ENCODE measurements around the gene ARHGAP4.

ARHGAP4 gene

DNA sequence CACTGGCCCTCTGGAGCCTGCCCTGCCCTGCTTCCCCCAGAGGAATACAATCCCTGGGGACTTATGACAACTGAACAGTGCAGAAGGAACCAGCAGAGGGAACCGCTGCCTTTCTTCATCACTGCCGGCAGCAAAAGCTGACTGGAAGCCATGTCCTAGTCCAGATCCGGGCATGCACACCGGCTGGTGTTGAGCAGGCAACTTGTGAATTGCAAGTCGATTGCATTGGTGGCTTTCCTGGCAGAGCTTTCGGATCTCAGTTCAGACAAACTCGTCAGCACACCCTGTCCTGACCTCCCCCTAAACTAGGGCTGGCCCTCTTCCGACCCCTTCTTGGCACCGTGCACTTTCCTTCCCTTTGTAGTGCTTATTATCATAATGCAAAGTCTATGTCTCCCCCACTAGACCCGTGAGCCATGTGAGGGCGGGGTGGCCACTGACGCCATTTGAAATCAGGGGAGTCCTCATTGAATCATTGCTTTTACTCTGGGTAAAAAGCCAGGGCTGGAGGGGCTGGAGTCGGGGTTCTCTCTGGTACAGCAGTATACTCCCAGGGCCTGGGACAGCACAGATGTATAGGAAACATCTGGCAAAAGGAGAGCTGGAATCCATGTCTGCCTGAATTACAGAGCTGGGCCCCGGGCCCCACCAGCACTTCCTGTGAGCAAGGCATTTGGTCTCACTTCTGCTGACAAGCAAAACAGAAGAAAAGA is 1.8 kb downstream of the ARHGAP4 start:
- DNase-seq: peak in 1 of 2 donors; percentile 4

DNA sequence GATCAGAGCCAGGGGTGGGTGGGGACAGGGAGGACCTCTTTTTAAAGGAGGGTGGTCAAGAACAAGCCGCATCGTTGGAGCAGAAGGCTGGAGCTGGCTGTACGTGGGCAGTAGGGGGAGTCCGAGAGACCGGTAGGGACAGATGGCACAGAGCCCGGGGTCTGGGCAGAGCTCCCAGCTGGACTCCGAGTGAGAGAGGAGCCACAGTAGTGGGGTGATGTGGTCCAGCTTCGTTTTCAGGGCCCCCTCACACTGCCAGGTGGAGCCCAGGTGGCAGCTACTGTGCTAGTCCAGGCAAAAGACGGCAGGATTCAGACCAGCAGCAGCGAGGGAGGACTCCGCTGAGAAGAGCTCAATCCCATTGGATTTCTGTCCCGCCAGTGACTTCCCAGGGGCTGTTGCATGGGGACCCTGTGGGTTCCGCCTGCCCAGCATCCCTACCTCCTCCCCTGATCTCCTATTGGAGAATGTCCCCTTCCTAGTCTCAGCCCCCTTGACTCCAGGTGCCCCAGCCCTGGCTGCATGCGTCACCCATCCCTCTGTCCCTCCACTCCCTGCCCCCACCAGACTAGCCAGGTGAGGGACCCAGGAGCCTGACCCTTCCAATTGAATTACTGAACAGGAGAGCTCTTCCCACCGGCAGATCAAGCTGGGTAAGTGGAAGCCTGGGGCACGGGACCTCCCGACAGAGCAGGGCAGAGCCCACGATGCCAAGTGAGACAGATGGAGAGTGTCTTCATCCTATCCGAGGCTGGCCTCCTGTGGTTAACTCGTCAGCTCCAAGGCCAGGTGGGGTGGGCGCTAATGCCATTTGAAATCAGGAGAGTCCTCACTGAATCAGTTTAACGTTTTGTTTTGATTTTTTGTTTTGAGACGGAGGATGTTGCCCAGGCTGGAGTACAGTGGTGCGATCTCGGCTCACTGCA is 2.9 kb downstream of the ARHGAP4 start:
- DNase-seq: peak; percentile 6 to 55

DNA sequence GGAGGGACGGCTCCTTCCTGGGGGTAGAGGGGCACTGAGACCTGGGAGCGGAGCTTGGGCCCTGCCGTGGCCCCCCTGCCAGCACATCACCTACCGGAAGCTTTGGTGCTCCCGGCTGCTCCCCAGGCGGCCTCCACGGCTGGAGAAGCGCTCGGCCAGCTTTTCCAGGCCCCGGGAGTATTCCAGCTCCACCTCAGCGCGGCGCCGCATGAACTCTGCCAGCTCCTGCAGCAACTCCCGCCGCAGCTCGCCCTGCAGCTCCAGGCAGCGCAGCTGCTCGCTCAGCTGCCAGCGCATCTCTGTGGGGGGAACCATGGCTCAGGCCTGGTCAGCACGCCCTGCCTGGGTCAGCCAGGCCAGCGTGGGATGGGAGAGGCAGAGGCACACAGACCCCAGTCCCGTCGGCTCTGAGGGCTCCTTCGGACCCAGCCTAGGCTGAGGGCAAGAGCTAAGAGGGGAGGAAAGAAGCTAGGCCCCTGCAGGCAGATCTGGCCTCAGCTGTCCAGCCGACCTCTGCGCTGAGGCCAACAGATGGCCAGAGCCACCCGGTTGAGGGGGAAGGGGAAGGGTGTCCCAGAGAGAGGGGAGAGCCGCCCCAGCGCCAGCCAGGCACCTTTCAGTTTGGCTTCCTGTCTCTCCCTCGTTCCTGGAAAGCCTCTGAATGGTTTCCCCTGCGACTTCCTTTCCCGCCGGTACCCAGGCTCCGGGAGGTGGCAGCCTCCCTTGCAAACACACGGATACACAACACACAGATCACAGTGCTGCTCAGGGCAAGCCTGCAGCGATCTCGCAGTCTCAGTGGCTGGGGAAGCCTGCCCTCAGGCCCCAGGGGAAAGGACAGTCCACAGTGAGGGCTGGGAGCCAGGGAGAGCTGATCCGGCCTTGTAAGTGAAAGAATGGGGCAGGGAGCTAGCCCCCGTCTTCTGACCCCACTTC is 4.3 kb downstream of the ARHGAP4 start:
- no peak for DNase-seq

DNA sequence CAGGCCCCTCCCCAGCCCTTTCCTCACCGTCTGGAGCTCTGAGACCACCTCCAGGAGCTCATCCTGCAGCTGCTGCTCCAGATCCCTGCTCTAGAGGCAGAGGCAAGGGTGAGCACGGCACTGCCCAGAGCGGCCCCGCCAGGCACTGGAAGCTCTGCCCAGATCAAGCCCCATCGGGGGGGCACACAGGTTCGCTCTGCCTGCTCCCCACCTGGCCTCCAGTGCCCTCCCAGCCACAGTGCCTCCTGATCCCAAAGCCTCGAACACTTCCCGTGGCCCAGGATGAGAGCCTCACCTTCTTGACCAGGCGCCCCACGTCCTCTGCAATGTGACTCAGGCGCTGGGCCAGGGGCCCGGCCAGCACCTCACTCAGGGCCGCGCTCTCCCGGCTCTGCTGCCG is 5.0 kb downstream of the ARHGAP4 start:
- no peak for DNase-seq

DNA sequence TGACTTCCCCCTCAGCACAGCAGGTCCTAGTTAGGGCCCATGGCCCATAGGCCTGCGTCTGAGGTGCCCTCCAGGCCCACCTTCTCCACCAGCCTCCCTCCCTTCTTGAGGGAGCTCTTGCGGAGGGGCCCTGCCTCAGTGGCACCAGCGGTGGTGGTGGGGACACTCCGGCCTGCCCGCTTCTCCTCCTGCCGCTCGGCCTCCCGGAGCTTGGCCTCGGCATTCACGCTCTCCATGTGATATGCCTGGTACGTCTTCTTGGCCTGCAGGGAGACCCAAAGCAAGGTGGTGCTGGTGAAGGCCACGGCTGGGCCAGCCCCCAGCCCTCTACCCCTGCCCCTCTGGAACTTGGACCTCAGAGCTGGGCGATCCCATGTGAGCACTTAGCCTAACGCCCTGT is 5.5 kb downstream of the ARHGAP4 start:
- no peak for DNase-seq

DNA sequence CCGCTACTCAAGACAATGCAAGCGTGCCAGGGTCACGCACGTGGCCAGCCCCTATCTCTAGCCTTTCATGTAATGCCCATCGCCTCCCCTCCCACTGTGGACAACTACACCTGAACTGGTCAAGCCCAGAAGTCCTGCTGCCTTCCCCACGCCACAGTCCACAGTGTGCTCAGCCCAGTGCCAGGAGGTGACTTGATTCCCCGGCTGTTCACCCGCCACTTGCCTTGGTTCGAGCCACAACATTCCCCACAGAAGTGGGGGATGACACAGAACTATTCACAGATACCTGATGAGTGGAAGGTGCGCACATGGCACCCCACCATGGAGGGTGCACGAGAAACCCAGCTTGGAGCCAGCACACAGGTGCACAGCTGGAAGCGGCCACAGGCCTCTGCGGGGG is 6.8 kb downstream of the ARHGAP4 start:
- no peak for DNase-seq

DNA sequence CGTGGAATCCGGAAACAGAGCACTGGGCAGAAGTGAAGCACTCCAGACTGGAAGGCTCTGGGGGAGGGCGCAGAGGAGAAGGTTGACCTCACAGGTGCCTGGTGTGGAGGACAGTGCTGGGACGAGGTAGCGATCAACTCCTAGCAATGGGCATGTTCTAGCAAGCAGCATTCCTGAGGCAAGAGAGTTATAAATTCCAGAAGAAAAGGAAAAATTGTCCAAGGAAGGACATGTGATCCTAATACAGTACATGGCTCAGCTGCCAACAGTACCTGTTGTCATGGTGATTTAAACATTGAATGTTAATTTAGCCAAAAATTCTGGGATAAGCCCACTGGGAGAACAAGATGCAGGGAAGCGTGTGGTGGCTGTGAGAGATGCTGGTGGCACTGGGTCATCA is 8.2 kb downstream of the ARHGAP4 start:
- no peak for DNase-seq

DNA sequence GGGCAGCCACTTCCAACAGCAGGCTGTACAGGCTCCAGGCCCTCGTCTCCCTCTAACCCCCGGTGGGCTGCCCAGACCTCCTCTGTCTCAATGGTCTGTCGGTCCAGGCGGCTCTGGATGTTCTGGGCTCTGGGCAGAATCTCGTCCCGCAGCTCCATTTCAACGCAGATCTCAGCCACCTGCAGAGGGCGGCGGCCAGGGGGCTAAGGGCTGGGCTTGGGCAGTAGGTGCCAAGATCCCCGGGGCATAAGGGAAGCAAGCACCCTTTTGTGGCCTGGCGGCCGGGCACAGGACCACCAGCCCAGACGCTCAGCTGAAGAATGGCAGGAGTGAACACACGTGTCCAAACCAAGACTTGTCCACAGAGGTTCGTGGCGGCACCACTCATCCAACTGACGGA is 12.4 kb downstream of the ARHGAP4 start:
- no peak for DNase-seq

DNA sequence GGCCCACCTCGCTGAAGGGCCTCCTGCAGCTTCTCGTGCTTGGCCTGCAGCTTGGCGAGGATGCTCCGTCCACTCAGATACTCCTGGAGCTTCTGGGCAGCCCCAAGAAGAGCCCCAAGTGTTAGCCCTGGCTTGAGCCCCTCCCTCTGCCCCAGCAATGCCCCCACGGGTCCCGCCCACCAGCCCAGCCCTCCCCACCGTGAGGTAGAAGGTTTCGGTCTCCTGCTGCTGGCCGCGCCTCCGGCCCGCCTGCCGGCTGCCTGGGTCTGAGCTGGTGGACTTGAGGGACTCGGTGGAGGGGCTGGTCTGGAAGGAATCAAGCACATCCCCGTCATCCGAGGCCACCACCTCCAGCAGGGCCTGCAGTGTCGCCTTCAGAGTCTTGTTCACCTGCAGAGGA is 12.9 kb downstream of the ARHGAP4 start:
- no peak for DNase-seq

DNA sequence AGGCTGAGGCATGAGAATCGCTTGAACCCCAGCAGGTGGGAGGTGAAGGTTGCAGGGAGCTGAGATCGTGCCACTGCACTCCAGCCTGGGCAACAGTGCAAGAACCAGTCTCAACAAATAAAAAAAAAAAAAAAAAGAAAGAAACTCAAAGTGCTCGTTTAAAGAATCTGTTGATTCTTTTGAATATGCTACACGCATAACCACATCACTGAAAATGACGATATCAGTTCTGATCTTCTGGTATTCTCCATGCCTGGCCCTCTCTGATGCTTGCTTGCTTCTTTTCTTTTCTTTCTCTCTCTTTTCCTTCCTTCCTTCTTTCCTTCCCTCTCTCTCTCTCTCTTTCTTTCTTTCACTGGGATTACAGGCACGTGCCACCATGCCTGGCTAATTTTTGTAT is 14.3 kb downstream of the ARHGAP4 start:
- DNase-seq: no peak

DNA sequence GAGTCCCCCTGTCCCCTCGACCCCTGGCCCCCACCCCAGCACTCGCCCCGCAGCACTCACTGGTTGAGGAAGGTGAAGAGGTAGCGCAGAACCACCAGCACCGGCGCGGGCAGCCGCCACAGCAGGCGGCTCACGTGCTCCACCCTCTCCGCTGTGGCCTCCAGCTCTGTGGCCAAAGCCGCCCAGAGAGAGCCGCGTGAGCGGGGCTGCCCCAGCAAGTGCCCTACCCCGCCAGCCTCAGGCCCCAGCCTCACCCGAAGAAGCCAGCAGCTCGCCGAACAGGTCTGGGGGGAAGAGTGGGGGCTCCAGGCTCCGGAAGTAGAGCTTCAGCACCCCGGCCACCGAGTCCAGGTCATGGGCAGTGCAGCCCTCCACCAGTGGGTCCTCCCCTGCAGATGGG is 15.6 kb downstream of the ARHGAP4 start:
- no peak for DNase-seq

DNA sequence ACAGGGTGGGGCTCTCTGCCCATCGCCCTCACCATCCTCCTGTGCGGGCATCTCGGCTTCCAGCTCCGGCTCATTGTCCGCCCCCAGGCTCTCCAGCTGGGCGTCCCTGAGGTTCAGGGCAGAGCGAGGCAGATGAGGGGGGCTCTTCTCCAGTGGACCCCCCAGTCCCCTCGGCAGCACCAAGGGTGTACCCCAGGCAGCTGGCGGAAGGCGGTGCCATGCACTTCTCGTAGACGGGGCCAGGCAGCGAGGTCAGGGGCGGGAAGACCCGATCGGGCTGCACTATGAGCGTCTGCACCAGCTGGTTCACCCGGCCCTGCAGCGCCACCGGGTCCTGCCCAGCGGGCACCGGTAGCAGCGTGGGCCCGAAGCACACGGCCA is 16.1 kb downstream of the ARHGAP4 start:
- no peak for DNase-seq

DNA sequence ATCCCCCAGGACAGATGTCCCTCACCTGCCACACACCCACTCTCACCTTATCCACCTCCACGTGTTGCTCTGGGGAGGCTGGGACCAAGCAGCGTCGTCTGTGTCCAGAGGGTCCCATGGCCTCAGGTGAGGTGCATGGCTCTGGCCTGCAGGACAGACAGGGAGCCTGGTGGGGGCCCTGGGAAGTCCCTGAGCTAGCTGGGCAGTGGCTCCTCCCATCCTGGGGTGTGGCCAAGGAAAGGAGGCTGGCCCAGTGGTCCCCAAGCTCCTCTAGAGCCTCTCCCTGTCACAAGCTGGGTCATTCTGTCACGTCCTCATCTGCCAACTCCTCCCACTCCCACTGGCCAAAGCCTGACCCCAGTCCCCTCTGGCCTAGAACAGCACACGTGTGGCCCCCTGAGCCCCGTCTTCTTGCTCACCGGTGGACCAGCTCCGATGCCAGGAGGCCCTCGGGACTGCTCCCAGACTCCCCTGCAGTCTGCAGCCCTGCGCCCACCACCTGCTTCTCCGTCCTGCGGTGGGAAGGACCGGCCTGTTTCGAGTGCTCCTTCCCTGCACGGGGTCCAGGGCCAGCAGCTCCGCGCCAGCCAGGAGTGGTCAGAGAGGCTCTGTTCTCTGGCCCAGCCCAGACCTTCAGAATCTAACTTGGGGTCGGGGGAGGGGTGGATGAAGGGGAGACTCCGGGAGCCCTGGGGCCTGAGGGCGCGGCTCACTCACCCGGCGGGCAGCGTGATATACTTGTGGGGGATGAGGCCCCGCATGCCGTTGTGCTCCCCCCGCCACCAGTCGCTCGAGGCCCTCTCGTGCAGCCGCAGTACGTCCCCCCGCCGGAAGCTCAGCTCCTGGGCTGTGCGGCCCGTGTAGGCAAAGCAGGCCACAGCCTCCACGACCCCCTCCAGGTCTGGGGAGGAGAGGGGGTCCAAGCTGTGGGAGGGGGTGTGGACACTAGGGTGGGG is 16.8 kb downstream of the ARHGAP4 start:
- DNase-seq: no peak

DNA sequence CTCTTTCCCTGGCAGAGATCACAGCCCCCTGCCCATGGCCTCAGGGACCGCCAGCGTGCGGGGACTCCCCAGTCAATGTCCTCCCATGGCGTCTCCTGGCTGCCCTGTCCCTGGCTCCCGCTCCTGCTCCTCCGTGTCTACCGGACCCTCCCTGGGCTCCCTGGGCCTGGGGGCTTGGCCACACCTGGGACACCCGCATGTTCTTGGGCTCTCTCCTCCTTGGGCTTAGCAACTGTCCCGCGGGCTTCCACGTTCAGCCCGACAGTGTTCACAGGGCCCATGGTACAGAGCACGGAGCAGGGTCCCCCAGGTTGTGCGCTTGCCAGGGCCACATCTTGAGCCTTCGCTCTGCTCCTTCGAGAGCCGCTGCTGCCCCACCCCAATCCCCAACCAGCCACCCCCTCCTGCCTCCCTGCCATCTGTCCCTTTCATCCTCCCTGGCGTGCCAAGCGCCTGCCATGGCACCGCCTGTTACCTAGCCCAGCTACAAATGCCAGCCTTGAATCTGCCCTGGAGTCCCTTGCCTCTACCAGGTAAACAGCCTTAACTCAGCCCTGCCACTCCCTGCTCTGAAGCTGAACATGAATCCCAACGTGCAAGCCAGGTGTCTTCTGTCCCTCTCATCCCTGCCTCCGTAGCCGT is 17.7 kb downstream of the ARHGAP4 start:
- DNase-seq: no peak

DNA sequence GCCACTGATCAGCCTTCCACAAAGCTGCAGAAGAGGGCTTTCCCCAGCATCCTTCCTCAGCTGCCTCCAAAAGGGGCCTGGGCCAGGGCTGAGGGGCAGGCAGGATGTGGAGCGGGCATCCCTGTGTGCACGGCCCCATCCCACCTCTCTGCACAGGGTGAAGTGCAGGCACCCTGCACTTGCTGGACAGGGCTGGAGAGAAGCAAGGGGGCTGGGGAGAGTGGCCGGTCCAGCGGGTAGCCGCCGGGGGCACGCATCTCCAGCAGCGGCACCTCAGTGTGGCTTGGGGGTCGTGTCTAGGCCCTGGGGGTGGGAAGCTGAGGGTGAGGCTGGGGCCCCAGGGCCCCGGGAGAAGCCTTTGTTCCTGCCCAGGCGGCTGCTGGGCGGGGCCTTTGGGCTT is 18.6 kb downstream of the ARHGAP4 start:
- DNase-seq: no peak

DNA sequence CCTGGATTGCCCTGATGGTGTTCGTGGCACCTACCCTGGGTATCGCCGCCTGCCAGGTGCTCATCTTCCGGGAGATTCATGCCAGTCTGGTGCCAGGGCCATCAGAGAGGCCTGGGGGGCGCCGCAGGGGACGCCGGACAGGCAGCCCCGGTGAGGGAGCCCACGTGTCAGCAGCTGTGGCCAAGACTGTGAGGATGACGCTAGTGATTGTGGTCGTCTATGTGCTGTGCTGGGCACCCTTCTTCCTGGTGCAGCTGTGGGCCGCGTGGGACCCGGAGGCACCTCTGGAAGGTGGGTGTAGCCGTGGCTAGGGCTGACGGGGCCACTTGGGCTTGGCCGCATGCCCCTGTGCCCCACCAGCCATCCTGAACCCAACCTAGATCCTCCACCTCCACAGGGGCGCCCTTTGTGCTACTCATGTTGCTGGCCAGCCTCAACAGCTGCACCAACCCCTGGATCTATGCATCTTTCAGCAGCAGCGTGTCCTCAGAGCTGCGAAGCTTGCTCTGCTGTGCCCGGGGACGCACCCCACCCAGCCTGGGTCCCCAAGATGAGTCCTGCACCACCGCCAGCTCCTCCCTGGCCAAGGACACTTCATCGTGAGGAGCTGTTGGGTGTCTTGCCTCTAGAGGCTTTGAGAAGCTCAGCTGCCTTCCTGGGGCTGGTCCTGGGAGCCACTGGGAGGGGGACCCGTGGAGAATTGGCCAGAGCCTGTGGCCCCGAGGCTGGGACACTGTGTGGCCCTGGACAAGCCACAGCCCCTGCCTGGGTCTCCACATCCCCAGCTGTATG is 19.7 kb downstream of the ARHGAP4 start:
- DNase-seq: no peak

DNA sequence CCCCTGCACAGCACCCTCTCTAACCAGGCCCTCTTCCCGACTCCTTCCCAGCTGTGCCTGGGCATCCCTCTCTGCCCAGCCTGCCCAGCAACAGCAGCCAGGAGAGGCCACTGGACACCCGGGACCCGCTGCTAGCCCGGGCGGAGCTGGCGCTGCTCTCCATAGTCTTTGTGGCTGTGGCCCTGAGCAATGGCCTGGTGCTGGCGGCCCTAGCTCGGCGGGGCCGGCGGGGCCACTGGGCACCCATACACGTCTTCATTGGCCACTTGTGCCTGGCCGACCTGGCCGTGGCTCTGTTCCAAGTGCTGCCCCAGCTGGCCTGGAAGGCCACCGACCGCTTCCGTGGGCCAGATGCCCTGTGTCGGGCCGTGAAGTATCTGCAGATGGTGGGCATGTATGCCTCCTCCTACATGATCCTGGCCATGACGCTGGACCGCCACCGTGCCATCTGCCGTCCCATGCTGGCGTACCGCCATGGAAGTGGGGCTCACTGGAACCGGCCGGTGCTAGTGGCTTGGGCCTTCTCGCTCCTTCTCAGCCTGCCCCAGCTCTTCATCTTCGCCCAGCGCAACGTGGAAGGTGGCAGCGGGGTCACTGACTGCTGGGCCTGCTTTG is 20.5 kb downstream of the ARHGAP4 start:
- DNase-seq: no peak

DNA sequence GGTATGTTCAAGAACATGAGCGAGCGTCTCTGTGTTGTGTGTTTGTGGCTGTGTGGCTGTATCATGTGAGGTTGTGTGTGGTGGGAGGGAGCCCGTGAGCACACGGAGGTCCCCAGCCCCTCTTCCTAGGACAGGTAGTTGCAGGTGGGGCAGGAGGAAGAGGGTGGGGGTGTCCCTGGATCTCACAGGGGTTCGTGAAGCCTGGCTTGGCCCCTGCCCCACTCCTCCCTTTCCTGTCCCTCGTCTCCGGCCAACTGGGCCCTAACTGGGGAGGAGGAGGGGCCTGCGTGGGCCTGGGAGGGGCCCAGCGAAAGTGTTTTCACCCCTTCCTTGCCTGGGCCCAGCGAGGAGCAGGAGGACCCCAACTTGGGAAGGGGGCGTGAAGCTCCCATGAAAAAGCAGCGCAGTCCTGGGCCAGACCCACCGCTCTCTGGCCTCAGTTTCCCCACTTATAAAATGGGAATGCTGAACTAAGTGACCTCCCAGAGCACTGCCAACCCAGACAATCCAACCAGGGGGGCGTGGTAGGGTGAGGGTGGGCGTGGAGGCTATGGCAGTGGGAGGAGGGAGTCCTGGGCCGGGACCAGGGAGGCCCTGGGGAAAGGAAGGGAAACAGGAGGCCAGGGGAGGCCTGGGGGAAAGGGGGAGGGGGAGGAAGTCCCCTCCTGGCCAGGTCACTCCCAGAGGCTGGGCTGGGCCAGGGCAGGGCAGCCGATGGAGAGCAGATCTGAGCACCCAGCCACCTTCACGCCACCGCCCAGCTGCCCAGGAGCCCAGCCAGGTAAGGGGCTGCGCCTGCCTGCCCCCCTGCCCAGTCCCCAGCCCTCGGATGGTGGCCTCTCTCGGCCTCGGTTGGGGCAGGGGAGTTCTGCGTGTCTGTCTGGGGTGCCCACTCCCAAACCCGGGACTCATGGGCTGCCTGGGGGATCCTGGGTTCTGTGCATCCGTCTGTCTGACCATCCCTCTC is 21.8 kb downstream of the ARHGAP4 start, which contains the start of gene AVPR2:
Gene AVPR2, plus strand, starts transcription at position 683 of the 967 bp plus-strand sequence. CDS start 473 bp downstream, outside the sequence.
- DNase-seq: no peak

All from hippocampal formation (tissue), 2 donors.